Endothelial cell (in vitro differentiated cells): ENCODE measurements around the gene E4F1. TPM values are rescaled to one million over a fixed set of nuclear protein-coding genes. Genes with fewer than 3 reads are reported as not detected.

Source experiments
- DNase-seq: peaks from one replicate; pipeline ENCODE4 v3.0.0; 2021; ENCODE audit warnings: low spot score
- H3K27ac Mint-ChIP-seq: one replicate; pipeline ENCODE4 v1.8.0; 2021; ENCODE audit warnings: mixed read lengths, inconsistent platforms; ENCODE audit not compliant: unreplicated experiment
- H3K27me3 Mint-ChIP-seq: one replicate; pipeline ENCODE4 v1.8.0; 2021; ENCODE audit warnings: mild to moderate bottlenecking, moderate library complexity, mixed read lengths, inconsistent platforms; ENCODE audit not compliant: unreplicated experiment
- H3K36me3 Mint-ChIP-seq: one replicate; pipeline ENCODE4 v1.8.0; 2021; ENCODE audit warnings: mild to moderate bottlenecking, low read depth, mixed read lengths, inconsistent platforms; ENCODE audit not compliant: unreplicated experiment
- H3K4me1 Mint-ChIP-seq: one replicate; pipeline ENCODE4 v1.8.0; 2021; ENCODE audit warnings: mild to moderate bottlenecking, mixed read lengths, inconsistent platforms; ENCODE audit not compliant: unreplicated experiment
- H3K4me3 Mint-ChIP-seq: one replicate; pipeline ENCODE4 v1.8.0; 2021; ENCODE audit warnings: mild to moderate bottlenecking, mixed read lengths, inconsistent platforms; ENCODE audit not compliant: unreplicated experiment
- H3K9me3 Mint-ChIP-seq: one replicate; pipeline ENCODE4 v1.8.0; 2021; ENCODE audit warnings: mixed read lengths, inconsistent platforms; ENCODE audit not compliant: unreplicated experiment
- CTCF ChIP-seq: fragments of 200-600 bp; sonication (generic); IDR thresholded peaks from one replicate; pipeline ENCODE4 v1.5.0; 2021; ENCODE audit warnings: antibody characterized with exemption; ENCODE audit not compliant: unreplicated experiment
- total RNA-seq: library from RNA; stranded (reverse); fragmentation: NEBNext Ultra II Directional; extraction: Animal tissue kit (Norgen Biotek cat#: 25700); gene quantifications from one replicate; pipeline ENCODE4 v1.2.1, GENCODE V29; 2021; ENCODE audit not compliant: unreplicated experiment

E4F1 gene
- total RNA-seq, 1 donor from 2014 or later, result 35.9 TPM

- Mint-ChIP-seq H3K36me3 (peaks cover 4% of the 10 kb centered on the region), H3K27me3 (peaks cover 21% of the 10 kb centered on the region), H3K4me1 (no peaks in the 10 kb centered on the region), H3K4me3 (no peak overlapping the region), H3K9me3 (no peaks in the 10 kb centered on the region), H3K27ac (no peak overlapping the region)
- DNase-seq, result no peak
- no peak for TF ChIP-seq CTCF
Observed at GRCh38 chr16:2196981-2197511, 26.3 kb upstream of the E4F1 start.

GRCh38 chr16:2197765-2198164, 25.6 kb upstream of the E4F1 start:
- no peak for DNase-seq
- no peak overlapping the region for H3K27ac Mint-ChIP-seq
- H3K27me3 Mint-ChIP-seq, result peaks cover 21% of the 10 kb centered on the region
- no peak for TF ChIP-seq CTCF
- peak overlapping the region; percentile 74 for H3K4me3 Mint-ChIP-seq
- H3K36me3 Mint-ChIP-seq, result peaks cover 4% of the 10 kb centered on the region
- H3K4me1 Mint-ChIP-seq, result peaks cover 2% of the 10 kb centered on the region
- H3K9me3 Mint-ChIP-seq, result no peaks in the 10 kb centered on the region

GRCh38 chr16:2198283-2198682, 25.1 kb upstream of the E4F1 start:
- Mint-ChIP-seq H3K27ac (no peak overlapping the region), H3K4me1 (peaks cover 2% of the 10 kb centered on the region), H3K27me3 (peaks cover 19% of the 10 kb centered on the region), H3K36me3 (peaks cover 4% of the 10 kb centered on the region), H3K9me3 (no peaks in the 10 kb centered on the region), H3K4me3 (peak overlapping the region; percentile 74)
- no peak for DNase-seq
- TF ChIP-seq CTCF, result no peak

- Mint-ChIP-seq H3K27me3 (peaks cover 20% of the 10 kb centered on the region), H3K27ac (no peak overlapping the region), H3K9me3 (no peaks in the 10 kb centered on the region), H3K4me1 (peaks cover 2% of the 10 kb centered on the region), H3K36me3 (peaks cover 4% of the 10 kb centered on the region), H3K4me3 (no peak overlapping the region)
- TF ChIP-seq CTCF, result no peak
- no peak for DNase-seq
Observed at GRCh38 chr16:2199095-2199494, 24.3 kb upstream of the E4F1 start.

GRCh38 chr16:2199621-2200139, 23.7 kb upstream of the E4F1 start:
- H3K27me3 Mint-ChIP-seq, result peaks cover 20% of the 10 kb centered on the region
- H3K4me1 Mint-ChIP-seq, result peaks cover 6% of the 10 kb centered on the region
- H3K27ac Mint-ChIP-seq, result no peak overlapping the region
- H3K9me3 Mint-ChIP-seq, result no peaks in the 10 kb centered on the region
- peaks cover 8% of the 10 kb centered on the region for H3K36me3 Mint-ChIP-seq
- DNase-seq, result no peak
- no peak for TF ChIP-seq CTCF
- H3K4me3 Mint-ChIP-seq, result no peak overlapping the region
